K562 (cell line): ENCODE data around the gene ZNF382. TPM values are rescaled to one million over a fixed set of nuclear protein-coding genes. Genes with fewer than 3 reads are reported as not detected.

ENCODE experiments used
- CC2D1A ChIP-seq: fragments of 450-650 bp; IDR thresholded peaks from 2 replicates; pipeline ENCODE4 v1.6.1; 2017; ENCODE audit warnings: mild to moderate bottlenecking
- CLOCK ChIP-seq: fragments of 250-450 bp; sonication (Bioruptor Pico); IDR thresholded peaks from 2 replicates; pipeline ENCODE4 v1.4.0; 2020; ENCODE audit warnings: mild to moderate bottlenecking, moderate library complexity, borderline replicate concordance
- CTCFL ChIP-seq: IDR thresholded peaks from 2 replicates; pipeline ENCODE4 v1.6.1; 2011; ENCODE audit warnings: borderline replicate concordance, low read depth, mild to moderate bottlenecking, moderate library complexity, low read length; ENCODE audit not compliant: insufficient read depth, poor library complexity, severe bottlenecking
- E4F1 ChIP-seq: fragments of 250-450 bp; sonication (Bioruptor Pico); IDR thresholded peaks from 2 replicates; pipeline ENCODE4 v1.5.0; 2021; ENCODE audit warnings: mild to moderate bottlenecking, borderline replicate concordance
- EWSR1 ChIP-seq: fragments of 450-650 bp; IDR thresholded peaks from 2 replicates; pipeline ENCODE4 v1.6.1; 2018; ENCODE audit warnings: borderline replicate concordance, mild to moderate bottlenecking, low read depth, moderate library complexity; ENCODE audit not compliant: partially characterized antibody
- FUS ChIP-seq: fragments of 200-400 bp; formaldehyde crosslinking; optimal IDR thresholded peaks from 2 replicates; pipeline ENCODE3; 2017; ENCODE audit warnings: low read depth, low read length
- HBP1 ChIP-seq: fragments of 450-650 bp; formaldehyde crosslinking; IDR thresholded peaks from 2 replicates; pipeline ENCODE4 v1.4.0; 2022; ENCODE audit warnings: missing genetic modification characterization
- MECOM ChIP-seq: fragments of 250-450 bp; sonication (Bioruptor Pico); IDR thresholded peaks from 2 replicates; pipeline ENCODE4 v1.8.0; 2022; ENCODE audit warnings: inconsistent platforms
- NFRKB ChIP-seq: fragments of 450-650 bp; IDR thresholded peaks from 2 replicates; pipeline ENCODE4 v1.6.1; 2016; ENCODE audit warnings: low read depth
- RAD51 ChIP-seq: fragments of 450-650 bp; IDR thresholded peaks from 2 replicates; pipeline ENCODE4 v1.7.1; 2016; ENCODE audit warnings: low read depth, mild to moderate bottlenecking, borderline replicate concordance
- SUPT5H ChIP-seq: fragments of 450-650 bp; IDR thresholded peaks from 2 replicates; pipeline ENCODE4 v1.6.1; 2016
- TFAP4 ChIP-seq: sonication (generic); formaldehyde crosslinking; IDR thresholded peaks from 2 replicates; pipeline ENCODE4 v1.8.0; 2022; ENCODE audit warnings: missing genetic modification reagents, mild to moderate bottlenecking, moderate library complexity, borderline replicate concordance
- ZC3H8 ChIP-seq: fragments of 450-650 bp; IDR thresholded peaks from 2 replicates; pipeline ENCODE4 v1.6.1; 2017
- ZNF143 ChIP-seq: sonication (generic); formaldehyde crosslinking; IDR thresholded peaks from 2 replicates; pipeline ENCODE4 v1.9.0; 2022; ENCODE audit warnings: mild to moderate bottlenecking, missing genetic modification reagents
- ZNF277 ChIP-seq: fragments of 250-450 bp; sonication (Bioruptor Pico); IDR thresholded peaks from 2 replicates; pipeline ENCODE4 v1.8.0; 2022; ENCODE audit warnings: inconsistent platforms, mild to moderate bottlenecking, moderate library complexity, borderline replicate concordance
- polyA plus RNA-seq, 8 experiments: library from polyadenylated mRNA; depleted of rRNA in 4 of 8; stranded (reverse) in 5 of 8; unstranded in 3 of 8; fragments of >200 nt; fragmentation: Nextera tagmentation in 2 of 8; fragmentation: Illumina TruSeq in 1 of 8; extraction: Ambion mirVana in 2 of 8; extraction: Trizol in 1 of 8; gene quantifications; 2 replicates each; pipeline versions ENCODE4 v1.2.1 to v1.2.3, GENCODE V29; 2011 to 2014; ENCODE audit warnings: inconsistent platforms in 1 of 8, missing spikeins in 1 of 8
- total RNA-seq, 7 experiments: library from RNA; depleted of rRNA in 6 of 7; stranded (reverse); fragments of >200 nt in 6 of 7; fragmentation: Illumina TruSeq in 2 of 7; extraction: Trizol in 2 of 7; gene quantifications; 2 replicates each; pipeline versions ENCODE4 v1.2.1 to v1.2.3, GENCODE V29; 2011 to 2021; ENCODE audit warnings: low replicate concordance in 1 of 7

ZNF382 gene
- total and polyA plus RNA-seq, 9 of the 15 experiments (the other 6 are each of a cell fraction or from before 2014, with no cell fraction given): 0.04 to 0.27 (median 0.16) TPM; not detected in 5

- TF ChIP-seq CTCFL: no peak
- TF ChIP-seq E4F1: no peak
- peak; percentile 78; the same call in 1 of the 2 replicates for TF ChIP-seq HBP1 (CRISPR knock-in tag)
- TF ChIP-seq SUPT5H: peak; percentile 97
- no peak for TF ChIP-seq MECOM (CRISPR knock-in tag)
- no peak for TF ChIP-seq ZNF277 (CRISPR knock-in tag)
- no peak for TF ChIP-seq NFRKB
- no peak for TF ChIP-seq CC2D1A
- no peak for TF ChIP-seq EWSR1
- TF ChIP-seq ZC3H8: no peak
- TF ChIP-seq FUS: no peak
- peak; percentile 94 for TF ChIP-seq ZNF143 (CRISPR knock-in tag)
- TF ChIP-seq RAD51: no peak
- TF ChIP-seq CLOCK (CRISPR knock-in tag): no peak
- TF ChIP-seq TFAP4 (CRISPR knock-in tag): peak; percentile 82
Observed at GRCh38 chr19:36573020-36573894, 31.9 kb upstream of the ZNF382 start, which contains the start of gene ZNF529 (continued).
